GM21786 (cell line): Measurements from ENCODE around the gene SUSD1.
"Not testable (repeated sequence)": the region's sequence is repeated elsewhere in the genome, so short reads cannot be mapped to it uniquely, and the experiment has no call there.

Source experiments
- ATAC-seq: cut with Tn5 transposase; IDR thresholded peaks from one replicate; pipeline ENCODE4 v1.9.1; 2021; ENCODE audit not compliant: unreplicated experiment

SUSD1 gene

GRCh38 chr9:112104401-112104800 is 70.7 kb downstream of the SUSD1 start:
- no peak for ATAC-seq

GRCh38 chr9:112103405-112103804 is 71.7 kb downstream of the SUSD1 start:
- ATAC-seq, result no peak

GRCh38 chr9:112097712-112098688 is 77.1 kb downstream of the SUSD1 start:
- no peak for ATAC-seq

- ATAC-seq, result no peak
Measured at GRCh38 chr9:112094948-112095681, 80.0 kb downstream of the SUSD1 start.

GRCh38 chr9:112094241-112094640 is 80.9 kb downstream of the SUSD1 start:
- no peak for ATAC-seq

GRCh38 chr9:112093870-112094216 is 81.3 kb downstream of the SUSD1 start:
- no peak for ATAC-seq

GRCh38 chr9:112093147-112093869 is 81.8 kb downstream of the SUSD1 start:
- no peak for ATAC-seq

- no peak for ATAC-seq
Measured at GRCh38 chr9:112091810-112092209, 83.3 kb downstream of the SUSD1 start.

- ATAC-seq, result no peak
Measured at GRCh38 chr9:112087506-112087905, 87.6 kb downstream of the SUSD1 start.

- ATAC-seq, result no peak
Measured at GRCh38 chr9:112086627-112087026, 88.5 kb downstream of the SUSD1 start.

- ATAC-seq, result no peak
Measured at GRCh38 chr9:112084907-112085306, 90.2 kb downstream of the SUSD1 start.

- no peak for ATAC-seq
Measured at GRCh38 chr9:112084334-112084733, 90.8 kb downstream of the SUSD1 start.

- ATAC-seq, result no peak
Measured at GRCh38 chr9:112081918-112082729, 93.0 kb downstream of the SUSD1 start.

GRCh38 chr9:112080831-112081542 is 94.1 kb downstream of the SUSD1 start:
- no peak for ATAC-seq

- ATAC-seq, result peak; percentile 72
Measured at GRCh38 chr9:112078432-112078831, 96.7 kb downstream of the SUSD1 start.

GRCh38 chr9:112076814-112077213 is 98.3 kb downstream of the SUSD1 start:
- no peak for ATAC-seq

- no peak for ATAC-seq
Measured at GRCh38 chr9:112075009-112075378, 100.1 kb downstream of the SUSD1 start.

GRCh38 chr9:112074250-112075008 is 100.7 kb downstream of the SUSD1 start:
- ATAC-seq, result peak; percentile 46

- not testable (repeated sequence) for ATAC-seq
Measured at GRCh38 chr9:112073639-112074173, 101.4 kb downstream of the SUSD1 start.
